HG02759 (cell line): ENCODE data around the gene RASD2.

Experiments used
- ATAC-seq: cut with Tn5 transposase; IDR thresholded peaks from one replicate; pipeline ENCODE4 v1.9.1; 2021; ENCODE audit warnings: mild to moderate bottlenecking, moderate library complexity; ENCODE audit not compliant: unreplicated experiment

RASD2 gene

DNA sequence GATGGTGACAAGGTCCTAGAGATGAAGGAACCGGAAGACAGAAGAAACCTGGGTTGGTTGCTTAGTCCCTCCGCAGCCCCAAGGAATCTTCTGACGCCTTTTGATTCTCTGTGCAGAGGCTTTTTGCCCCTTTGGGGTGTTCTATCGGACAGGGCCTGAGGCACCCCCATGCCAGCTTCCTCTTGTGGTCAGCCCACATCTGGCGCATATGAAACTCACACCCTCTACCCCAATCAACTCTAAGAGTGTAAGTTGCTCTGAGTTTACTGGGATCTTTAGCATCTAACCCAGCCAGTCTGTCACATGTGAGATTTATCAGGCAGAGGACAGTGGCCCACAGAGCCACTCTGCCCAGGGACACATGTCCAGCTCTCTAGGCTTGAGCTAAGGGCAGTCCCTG is 17.4 kb downstream of the RASD2 start:
- ATAC-seq = no peak

DNA sequence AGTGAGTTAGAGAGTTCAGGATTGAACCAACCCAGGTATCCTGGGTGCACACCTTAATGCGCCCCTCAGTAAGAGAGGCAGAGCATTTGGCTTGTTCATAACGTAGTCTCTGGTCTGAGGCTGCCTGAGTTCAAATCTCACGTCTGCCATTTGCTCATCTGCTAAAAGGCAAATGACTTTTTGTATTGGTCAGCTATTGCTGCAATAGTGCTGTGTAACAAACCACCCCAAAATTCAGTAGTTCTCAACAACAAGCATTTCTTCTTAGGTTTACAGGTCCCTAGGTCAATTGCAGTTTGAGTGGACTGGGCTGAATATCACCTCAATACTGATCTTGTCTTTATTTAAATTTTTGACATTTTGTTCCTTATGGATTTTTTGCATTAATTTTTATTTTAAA is 18.1 kb downstream of the RASD2 start:
- ATAC-seq = no peak

DNA sequence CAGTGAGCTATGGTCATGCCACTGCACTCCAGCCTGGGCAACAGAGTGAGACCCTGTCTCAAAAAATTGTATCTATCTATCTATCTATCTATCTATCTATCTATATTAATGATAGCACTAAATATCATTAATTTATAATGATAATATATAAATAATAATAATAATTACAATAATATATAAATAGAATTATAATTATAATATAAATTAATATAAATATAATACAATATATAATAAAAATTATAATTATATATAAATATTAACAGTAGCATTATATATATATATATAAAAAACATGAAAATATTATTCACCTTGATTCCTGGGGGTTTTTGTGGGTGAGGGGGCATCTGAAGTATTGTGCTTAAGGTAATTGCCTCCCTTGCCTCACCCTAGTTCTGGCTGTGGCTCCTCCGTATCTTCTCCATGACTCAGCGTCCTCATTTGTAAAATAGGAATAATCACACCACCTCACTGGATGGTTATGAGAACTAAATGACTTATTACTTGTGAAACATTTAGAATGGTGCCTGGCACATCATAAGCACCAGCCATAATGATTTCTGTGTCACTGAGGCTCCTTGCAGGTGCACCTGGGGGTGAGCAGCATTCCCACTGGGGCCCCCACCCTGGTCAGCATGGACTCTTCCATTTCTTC is 18.8 kb downstream of the RASD2 start:
- ATAC-seq = no peak

DNA sequence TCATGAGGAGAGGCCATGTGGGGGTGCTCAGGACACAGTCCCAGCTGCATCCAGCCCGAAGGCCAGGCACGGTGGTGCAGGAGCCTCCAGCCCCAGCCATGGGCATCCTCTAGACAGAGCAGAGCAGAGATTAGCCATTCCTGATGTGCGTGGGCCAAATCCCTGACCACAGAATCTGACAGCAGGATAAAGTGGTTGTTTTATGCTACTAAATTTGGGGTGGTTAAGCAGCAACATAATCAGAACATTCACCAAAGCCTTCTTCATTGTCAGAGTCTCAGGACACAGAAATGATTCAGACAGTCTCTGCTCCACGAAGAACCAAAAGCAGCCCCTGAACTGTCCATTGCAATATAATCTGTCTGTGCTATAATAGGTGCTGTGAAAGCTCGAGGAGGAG is 19.7 kb downstream of the RASD2 start:
- ATAC-seq = no peak

DNA sequence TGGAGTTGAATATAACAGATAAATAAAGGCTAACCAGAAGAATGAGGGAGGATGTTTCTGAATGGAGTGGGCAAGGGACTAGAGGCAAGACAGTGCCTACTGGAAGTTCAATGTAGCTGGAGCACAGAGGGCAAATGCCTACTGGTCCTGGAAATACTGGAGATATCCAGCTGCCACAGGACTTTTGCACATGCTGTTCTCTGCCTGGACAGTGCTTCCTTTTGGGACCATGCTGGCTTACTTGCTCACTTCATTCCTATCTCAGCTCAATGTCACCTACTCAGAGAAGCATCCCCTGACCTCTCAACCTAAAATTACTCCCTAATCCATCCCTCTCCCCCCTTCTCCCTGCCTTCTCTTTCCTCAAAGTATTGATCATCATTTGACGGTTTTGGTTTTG is 20.2 kb downstream of the RASD2 start:
- no peak for ATAC-seq

DNA sequence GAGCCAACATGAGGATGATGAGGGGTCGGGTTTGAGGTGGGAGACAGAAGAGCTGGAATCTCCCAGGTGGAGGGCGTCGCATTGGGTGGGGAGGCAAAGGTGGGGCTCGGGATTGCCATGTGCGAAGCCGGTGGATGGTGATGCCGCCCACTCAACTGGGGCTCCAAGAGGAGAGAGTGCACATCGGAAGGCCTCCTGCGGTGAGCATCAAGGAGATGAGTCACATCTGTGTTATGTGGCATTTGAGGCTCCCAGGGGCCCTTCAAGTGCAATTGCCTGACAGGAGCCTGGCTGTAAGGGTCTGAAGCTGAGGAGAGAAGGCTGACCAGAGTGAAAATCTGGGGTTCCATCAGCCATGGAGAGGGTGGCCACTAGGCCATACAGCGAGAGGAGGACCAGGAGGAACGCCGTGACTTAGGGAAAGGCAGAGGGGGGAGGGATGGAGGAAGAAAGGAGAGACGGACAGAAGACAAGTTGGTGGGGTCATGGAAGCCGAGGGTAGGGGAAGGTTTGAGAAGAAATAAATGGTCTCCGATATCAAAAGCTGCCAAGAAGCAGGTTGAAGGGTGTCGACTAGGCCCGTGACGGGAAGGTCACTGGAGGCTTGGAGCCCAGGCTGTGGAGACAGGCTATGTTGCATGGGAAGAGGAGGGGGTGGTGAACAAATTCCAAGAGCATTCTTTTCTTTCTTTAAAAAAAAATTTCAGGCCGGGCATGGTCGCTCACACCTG is 21.3 kb downstream of the RASD2 start:
- ATAC-seq = no peak

DNA sequence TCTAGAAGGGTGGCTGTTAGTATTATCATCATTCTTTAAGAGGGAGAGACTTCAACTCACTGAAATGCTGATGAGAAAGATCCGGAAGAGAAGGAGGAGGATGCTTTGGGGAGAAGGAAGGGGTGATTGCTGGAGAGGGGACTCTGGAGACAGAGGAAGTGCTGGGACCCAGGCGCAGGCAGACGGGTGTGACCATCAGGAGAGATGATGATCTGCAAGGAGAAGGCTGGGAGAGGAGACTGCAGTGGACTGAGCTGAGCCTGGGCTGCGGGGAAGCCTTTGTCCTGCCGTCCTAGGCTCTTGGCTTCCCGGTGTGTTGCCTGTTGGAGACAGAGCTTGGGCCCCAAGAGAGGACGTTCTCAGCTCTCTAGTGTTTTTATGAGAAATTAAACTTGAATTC is 22.6 kb downstream of the RASD2 start:
- no peak for ATAC-seq

DNA sequence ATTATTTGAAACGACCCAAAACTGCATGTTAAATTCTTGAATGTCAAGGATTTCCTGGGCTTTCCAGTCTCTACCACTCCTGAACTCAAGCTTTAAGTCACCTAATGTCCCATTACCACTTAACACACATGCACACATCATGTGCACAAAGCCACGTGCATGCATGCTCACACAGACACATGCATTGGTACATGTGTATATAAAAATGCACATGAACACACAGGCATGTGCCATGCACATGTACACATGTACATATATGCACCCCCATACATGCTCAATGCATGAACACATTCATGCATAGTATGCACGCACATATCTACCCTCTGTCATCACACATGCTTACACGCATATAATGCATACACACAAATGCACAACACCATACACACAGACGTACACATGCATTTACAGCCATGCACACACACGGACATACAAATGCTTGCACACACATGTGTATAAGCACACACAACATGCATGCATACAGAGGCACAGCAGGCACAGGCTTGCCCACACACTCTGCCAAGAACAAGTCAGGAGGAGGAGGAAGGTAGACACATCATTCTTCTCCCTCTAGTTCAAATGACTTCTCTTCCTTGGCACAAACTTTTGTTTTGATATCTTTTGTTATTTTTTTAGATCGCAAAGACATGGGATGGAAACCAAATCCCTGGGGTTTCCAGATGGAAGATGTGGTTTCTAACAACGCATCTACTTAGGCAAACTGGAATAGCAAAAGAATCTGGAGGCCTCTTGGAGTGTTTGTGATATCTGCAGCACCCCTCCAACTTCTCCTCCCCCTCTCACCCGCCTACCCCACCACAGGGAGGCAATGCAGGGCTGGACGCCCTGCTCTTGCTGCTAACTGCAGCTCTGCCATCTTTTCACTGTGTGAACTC is 24.6 kb downstream of the RASD2 start:
- ATAC-seq = no peak

DNA sequence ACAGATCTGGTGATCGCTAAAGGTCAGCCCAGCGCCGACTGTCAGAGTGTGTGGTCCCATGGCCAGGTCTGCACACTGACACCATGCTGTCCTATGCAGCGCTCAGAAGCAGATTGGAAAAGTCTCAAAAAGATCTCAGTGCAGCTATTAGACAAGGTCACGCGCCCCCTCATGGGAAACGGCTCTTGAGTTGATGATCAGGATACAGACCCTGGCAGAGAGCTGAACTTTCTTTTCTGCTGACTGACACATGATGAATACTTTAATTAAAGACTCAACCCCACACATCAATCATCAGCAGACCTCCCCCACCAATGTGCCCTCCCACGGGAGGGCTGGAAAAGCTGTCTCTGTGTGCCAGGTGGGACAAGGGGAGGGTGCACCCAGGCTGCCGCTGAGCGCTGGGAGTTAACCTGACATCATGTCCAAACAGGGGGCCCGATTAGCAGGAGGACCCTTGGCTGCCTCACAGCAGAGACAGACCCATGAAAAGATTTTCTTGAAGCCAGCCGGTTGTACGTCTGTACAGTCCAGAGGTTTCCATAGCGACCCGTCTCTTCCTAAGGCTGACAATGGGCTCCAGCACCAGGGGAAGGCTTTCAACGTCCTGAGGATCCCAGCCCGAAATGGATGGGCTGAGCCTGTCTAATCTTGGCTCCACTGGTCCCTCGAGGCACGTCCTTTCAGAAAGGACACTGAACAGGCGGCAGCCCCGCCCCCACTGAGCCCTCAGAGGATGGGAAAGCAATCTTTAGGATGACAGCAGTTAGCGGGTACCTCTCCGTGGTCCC is 26.9 kb downstream of the RASD2 start:
- ATAC-seq = no peak

DNA sequence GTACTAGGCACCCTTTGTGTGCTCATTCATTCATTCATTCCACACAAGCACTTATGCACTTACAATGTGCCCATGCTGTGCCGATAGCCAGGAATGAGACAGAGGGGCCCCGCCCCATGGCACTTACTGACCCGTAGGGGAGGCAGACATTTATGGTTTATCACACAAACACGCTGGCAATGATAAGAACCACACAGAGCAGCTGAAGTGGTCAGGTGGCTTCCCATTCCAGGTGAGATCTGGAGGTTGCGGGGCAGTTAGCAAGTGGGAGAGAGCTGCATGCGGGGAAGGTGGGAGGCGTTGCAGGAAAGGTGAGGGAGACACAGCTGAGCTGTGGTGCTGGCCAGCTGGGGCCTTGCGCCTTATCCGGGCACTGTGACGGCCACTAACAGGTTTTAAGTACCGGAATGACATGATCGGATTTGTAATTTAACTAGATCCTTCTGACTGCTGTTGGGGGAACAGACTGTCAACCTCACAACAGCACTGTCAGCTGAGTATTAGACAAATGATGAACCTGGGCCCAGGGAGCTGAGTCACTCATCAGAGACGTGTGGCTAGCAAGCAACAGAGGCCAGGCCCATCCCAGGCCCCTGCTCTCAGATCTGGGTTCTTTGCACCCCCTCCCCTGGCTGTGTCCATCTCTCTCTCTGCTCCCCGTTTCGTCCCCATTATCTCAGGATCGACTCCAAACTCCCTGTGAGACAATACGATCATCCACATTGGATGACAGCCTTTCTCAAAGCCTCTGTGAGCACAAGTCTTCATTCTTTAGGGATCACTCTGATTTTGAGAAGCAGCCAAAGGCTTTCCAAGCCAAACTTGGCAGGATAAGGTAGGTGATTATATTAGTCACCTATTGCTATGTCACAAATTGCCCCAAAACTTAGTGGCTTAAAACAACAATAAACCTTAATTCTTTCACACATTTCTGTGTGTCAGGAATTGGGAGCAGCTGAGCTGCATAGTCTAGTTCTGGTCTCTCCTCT is 28.4 kb downstream of the RASD2 start:
- no peak for ATAC-seq

DNA sequence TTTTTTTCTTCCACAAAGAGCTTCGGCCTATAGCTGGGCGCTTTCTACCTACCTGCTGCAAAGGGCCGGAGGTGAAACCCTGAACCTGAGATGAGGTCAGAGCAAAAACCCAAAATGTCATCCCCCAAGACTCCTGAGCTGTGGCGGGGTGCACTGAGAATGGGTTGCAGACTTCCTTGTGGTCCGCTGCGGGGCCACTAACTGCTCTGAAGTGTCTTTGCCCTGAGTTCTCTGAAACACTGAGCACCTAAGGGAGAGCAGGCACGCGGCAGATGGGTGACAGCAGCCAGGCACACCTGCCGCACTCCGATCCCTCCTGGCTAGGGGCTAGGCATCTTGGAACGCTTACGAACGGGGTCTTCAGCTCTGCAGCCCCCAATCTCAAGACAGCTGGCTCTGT is 29.3 kb downstream of the RASD2 start:
- no peak for ATAC-seq

DNA sequence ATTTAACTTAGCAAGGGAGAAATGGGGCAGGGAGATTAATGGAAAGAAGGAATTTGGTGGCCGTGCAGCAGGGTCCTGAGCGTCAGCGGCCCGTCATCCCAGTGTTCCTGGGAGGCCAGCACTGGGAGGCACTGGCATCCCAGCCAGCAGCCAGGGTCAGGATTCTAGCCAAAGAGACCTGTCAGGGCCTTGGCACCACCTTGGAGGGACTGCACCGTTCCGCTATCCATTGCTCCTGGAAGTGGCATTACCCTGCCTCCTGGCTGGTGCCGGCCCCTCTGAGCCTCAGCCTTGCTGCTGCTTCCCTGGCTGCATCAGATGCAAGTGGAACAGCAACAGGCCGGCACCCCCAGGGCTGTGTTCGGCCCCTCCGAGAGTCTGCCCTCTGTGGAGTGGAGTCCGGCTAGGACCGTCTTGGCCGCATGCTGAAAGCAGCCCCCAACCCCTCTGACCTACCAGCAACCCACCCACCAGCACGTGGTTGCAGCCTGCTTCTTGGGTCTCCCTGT is 30.1 kb downstream of the RASD2 start:
- no peak for ATAC-seq

DNA sequence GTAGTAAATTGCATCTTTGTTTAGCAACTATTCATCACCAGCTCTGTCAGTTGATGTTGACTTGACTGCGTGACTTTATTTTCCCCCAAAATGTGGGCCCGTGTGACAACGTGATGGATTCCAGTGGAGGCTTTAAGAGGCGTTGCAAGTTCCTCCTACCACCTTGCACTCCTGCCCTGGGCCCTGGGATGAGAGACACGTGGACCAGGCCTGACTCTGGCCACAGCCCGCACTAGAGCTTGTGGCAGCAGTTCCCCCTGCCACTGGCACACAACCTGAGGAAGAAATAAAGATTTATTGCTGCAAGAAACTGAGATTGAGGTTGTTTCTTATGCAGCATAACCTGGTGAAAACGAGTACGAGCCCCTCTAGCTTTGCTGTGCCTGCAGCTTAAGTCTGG is 31.9 kb downstream of the RASD2 start:
- no peak for ATAC-seq

DNA sequence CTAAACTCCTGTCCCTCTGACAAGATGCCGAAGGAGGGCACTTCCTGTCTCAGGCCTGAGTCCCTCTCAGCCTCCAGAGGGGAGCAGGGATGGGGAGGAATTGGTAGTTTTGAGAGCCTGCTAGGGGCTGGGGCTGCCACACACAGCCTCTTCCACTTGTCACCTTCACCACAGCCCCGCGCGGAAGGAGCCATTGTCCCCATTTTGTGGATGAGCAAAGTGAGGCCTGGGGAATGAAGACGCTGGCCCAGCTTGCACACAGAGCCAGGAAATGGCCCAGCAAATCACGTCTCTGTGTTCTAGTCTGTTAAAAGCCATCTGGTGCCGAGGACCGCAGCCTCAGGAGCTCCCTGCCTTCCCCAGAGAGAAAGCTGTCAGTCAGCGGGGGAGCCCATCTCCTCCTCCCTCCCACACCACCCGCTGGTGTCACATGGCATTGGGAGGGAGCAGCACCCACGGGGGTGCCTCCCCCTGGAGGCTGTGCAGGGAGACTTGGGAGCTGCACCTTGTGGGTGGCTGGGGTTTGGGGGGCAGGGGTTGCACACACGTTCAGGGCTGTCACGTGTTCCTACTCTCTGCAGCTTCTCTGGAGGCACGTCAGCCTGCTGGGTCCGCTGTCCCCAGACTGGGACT is 34.6 kb downstream of the RASD2 start:
- no peak for ATAC-seq

DNA sequence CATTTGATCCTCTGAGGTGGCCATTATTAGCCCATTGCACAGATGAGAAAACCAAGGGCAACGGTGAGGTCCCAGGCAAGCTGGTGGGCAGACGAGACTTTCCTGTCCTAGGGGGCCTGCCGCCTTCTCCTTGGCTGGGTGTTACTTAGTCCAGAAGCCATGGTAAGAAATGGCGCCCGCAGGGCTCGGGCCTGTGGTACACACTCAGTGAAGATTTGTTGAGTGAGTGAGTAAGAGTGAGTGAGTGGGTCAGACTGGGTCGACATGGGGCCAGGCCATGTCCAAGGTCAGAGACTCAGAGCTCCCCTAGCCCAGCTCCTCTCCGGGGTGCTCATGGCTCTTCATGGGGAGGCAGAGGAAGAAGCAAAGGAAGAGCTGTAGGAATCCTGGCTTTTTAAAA is 36.0 kb downstream of the RASD2 start:
- no peak for ATAC-seq

DNA sequence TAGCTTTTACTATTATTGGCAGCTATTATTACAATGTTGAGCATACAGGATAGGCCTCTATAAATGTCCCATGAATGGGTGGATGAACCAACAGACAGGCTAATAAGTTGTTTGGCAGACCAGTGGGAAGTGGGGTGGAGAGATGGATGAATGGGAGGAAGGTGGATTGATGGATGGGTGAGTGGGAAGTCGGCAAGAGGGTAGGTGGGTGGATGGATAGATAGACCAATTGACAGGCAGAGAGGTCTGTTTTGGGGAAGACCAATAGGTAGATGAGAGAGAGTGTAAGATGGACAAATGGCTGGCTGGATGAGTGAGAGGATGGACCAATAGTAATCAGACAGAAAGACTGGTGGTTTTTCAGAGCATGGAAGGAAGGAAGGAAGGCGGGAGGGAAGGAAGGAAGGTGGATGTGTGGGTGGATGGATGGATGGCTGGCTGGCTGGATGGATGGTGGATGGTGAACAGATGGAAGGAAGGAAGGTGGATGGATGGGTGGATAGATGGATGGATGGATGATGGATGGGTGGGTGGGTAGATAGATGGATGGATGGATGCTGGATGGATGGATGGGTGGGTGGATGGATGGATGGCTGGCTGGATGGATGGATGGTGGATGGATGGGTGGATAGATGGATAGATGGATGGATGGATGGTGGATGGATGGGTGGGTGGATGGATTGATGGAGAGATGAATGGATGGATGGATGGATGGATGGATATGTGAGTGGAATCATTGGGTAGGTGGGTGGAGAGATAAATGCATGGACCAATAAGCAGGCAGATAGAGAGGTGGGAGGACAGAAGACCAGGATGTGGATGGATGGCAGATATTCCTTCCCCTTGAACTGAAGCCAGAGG is 37.4 kb downstream of the RASD2 start:
- ATAC-seq = no peak

DNA sequence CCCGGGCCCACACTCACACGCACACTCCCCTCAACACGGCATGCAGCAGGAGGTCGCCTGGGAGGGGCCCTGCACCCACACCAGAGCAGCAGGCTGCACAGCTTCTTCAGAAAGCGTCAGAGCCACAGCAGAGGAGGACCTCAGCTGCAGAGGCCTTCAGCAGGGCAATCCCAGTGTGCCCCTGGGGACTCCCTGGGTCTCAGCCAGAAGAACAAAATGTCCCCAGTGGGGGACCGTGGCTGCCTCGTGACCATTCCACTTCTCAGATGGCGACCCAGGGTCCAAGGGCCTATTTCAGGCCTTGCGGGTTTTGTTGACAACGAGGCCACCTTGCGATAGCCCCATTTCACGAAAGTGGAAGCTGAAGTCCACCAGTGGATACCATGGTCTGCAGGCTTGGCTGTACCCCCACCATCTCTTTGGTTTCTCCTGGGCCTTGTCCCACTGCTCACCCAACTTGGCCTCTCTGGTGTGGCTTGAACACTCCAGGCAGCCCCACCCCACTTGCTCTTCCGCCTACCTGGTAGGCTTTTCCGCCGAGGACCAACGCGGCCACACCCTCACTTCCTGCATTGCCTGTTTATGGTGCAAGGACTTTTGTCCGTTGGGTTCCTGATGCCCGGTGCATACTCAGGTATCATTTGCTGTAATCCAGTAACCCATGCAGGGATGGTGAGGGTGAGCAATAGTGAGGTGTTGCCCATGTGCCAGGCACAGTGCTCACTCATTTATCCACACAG is 38.4 kb downstream of the RASD2 start:
- no peak for ATAC-seq
